DOHH2 (cell line): ENCODE data around the gene ROR2.

Experiments used
- CTCF ChIP-seq: fragments of 200-600 bp; sonication (generic); IDR thresholded peaks from one replicate; pipeline ENCODE4 v1.5.1; 2014; ENCODE audit warnings: antibody characterized with exemption, mild to moderate bottlenecking, low read depth, low read length; ENCODE audit not compliant: poor library complexity, severe bottlenecking
- EZH2phosphoT487 ChIP-seq: fragments of 200-600 bp; sonication (generic); IDR thresholded peaks from 2 replicates; pipeline ENCODE4 v1.6.1; 2017; ENCODE audit warnings: borderline replicate concordance, mild to moderate bottlenecking, antibody characterized with exemption, low read length, moderate library complexity, mixed read lengths

GRCh38 chr9:91885746-91886413 lies 64.1 kb downstream of the ROR2 start:
- TF ChIP-seq CTCF (no peak), EZH2phosphoT487 (no peak)
